GM12892 (cell line): ENCODE data around the gene PLCG2.

ENCODE experiments used
- POLR2A ChIP-seq: IDR thresholded peaks from 2 replicates; pipeline ENCODE4 v1.6.1; 2011; ENCODE audit warnings: low read depth, low read length, control low read depth
- POLR2AphosphoS5 ChIP-seq: IDR thresholded peaks from 2 replicates; pipeline ENCODE4 v1.6.1; 2011; ENCODE audit warnings: low read depth, low read length, control low read depth
- TAF1 ChIP-seq: IDR thresholded peaks from 2 replicates; pipeline ENCODE4 v1.6.1; 2011; ENCODE audit warnings: low read depth, mild to moderate bottlenecking, control low read depth, low read length, borderline replicate concordance

- TF ChIP-seq POLR2A (no peak), TAF1 (no peak), POLR2AphosphoS5 (no peak)
Observed at GRCh38 chr16:81790830-81791435, 11.8 kb downstream of the PLCG2 start.
